Measurements from ENCODE around the gene OR10K2. TPM values are rescaled to one million over a fixed set of nuclear protein-coding genes. Genes with fewer than 3 reads are reported as not detected.
"Not testable (repeated sequence)": the region's sequence is repeated elsewhere in the genome, so short reads cannot be mapped to it uniquely, and the experiment has no call there.

OR10K2 gene
- total and polyA plus RNA-seq, 12 donors: not detected

- intact Hi-C loops (cut with DNase I): no loop called here
- Histone ChIP-seq H3K4me1 (replicated peaks in 1 of 2) (no peaks in the 10 kb centered on the region), H3K4me3 (no peak overlapping the region), H3K27ac (no peak overlapping the region), H3K36me3 (replicated peaks in 1 of 2) (no peaks in the 10 kb centered on the region), H3K27me3 (peaks cover 4% of the 10 kb centered on the region), H3K9me3 (replicated peaks in 1 of 3) (no peaks in the 10 kb centered on the region)
- no peak for TF ChIP-seq POLR2A (IDR thresholded peaks at IDR 0.05)
- TF ChIP-seq, protein P1, sequence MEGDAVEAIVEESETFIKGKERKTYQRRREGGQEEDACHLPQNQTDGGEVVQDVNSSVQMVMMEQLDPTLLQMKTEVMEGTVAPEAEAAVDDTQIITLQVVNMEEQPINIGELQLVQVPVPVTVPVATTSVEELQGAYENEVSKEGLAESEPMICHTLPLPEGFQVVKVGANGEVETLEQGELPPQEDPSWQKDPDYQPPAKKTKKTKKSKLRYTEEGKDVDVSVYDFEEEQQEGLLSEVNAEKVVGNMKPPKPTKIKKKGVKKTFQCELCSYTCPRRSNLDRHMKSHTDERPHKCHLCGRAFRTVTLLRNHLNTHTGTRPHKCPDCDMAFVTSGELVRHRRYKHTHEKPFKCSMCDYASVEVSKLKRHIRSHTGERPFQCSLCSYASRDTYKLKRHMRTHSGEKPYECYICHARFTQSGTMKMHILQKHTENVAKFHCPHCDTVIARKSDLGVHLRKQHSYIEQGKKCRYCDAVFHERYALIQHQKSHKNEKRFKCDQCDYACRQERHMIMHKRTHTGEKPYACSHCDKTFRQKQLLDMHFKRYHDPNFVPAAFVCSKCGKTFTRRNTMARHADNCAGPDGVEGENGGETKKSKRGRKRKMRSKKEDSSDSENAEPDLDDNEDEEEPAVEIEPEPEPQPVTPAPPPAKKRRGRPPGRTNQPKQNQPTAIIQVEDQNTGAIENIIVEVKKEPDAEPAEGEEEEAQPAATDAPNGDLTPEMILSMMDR (IDR thresholded peaks at IDR 0.05): no peak
- no peak for DNase-seq
- WGBS, 4 donors: 88 to 96% (median 93%) methylated on average over 5 of the region's 5 CpGs
Observed at GRCh38 chr1:158393476-158393875, 32.6 kb downstream of the OR10K2 start.

DNA sequence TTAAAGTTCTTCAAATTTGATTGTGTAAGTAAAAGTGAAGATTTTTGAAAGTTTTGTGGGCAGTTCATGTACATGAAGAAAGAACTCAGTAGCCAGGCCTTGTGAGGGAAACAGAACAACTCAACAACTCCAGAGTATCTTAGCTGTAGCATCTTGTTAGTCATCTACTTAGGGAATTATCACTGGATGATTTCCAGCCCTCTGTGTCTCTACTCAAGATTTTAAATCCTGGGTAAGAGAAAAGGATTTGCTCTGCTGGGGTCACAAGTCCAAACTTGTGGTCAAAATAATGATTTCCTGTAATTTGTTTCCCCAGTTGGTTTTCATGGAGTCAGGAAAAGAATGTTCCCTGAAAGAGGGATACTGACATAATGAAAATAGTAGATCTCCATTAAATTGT is 34.9 kb downstream of the OR10K2 start:
- TF ChIP-seq, protein P1 (IDR thresholded peaks at IDR 0.05): no peak
- no peak for TF ChIP-seq POLR2A (IDR thresholded peaks at IDR 0.05)

DNA sequence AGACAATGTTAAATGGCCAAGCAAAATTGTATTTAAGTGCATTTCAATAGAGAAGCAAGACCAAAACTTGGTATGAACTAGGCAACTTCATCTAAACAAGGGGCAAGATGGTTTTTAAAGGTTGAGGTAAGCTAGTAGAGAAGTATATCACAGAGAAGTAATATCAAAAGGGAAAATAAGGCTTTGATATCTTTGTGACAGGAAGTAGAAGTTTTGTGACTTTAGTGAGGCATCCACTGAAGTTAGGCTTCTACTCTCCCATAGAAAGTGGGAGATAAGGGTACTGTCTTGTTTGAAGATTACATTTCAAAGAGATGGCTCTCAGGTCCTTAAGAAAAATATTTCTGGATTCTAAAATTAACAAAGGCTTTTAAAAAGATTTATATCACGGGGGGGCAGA is 35.7 kb downstream of the OR10K2 start:
- no peak for TF ChIP-seq POLR2A (IDR thresholded peaks at IDR 0.05)
- TF ChIP-seq, protein P1 (IDR thresholded peaks at IDR 0.05): no peak
- 46 to 63% (median 46%) methylated on average over 1 of the region's 1 CpG for WGBS, 4 donors
- Histone ChIP-seq H3K9me3 (replicated peaks in 1 of 3) (no peaks in the 10 kb centered on the region), H3K27ac (no peak overlapping the region), H3K27me3 (peaks cover 4% of the 10 kb centered on the region), H3K4me1 (replicated peaks in 1 of 2) (no peaks in the 10 kb centered on the region), H3K36me3 (replicated peaks in 1 of 2) (no peaks in the 10 kb centered on the region), H3K4me3 (no peak overlapping the region)
- intact Hi-C loops (cut with DNase I): no loop called here
- DNase-seq: no peak

More for the DNA sequence above, 34.9 kb downstream of the OR10K2 start:
- Histone ChIP-seq H3K36me3 (replicated peaks in 1 of 2) (no peaks in the 10 kb centered on the region), H3K4me3 (no peak overlapping the region), H3K27ac (no peak overlapping the region), H3K4me1 (replicated peaks in 1 of 2) (no peaks in the 10 kb centered on the region), H3K9me3 (replicated peaks in 1 of 3) (no peaks in the 10 kb centered on the region), H3K27me3 (peaks cover 4% of the 10 kb centered on the region)
- DNase-seq: no peak
- intact Hi-C loops (cut with DNase I): no loop called here

GRCh38 chr1:158374860-158375259 is 51.2 kb downstream of the OR10K2 start:
- 57 to 79% (median 69%) methylated on average over 1 of the region's 1 CpG for WGBS, 4 donors
- intact Hi-C loops (cut with DNase I): no loop called here
- no peak overlapping the region for H3K4me3 ChIP-seq
- H3K9me3 ChIP-seq (replicated peaks in 1 of 3): peaks cover 0 to 5% (median 0%) of the 10 kb centered on the region in 3 donors
- no peaks in the 10 kb centered on the region for H3K36me3 ChIP-seq (replicated peaks in 1 of 2)
- DNase-seq: no peak
- H3K4me1 ChIP-seq (replicated peaks in 1 of 2): no peaks in the 10 kb centered on the region
- no peak overlapping the region for H3K27ac ChIP-seq
- no peaks in the 10 kb centered on the region for H3K27me3 ChIP-seq
- TF ChIP-seq POLR2A (IDR thresholded peaks at IDR 0.05): no peak
- TF ChIP-seq, protein P1 (IDR thresholded peaks at IDR 0.05): no peak

DNA sequence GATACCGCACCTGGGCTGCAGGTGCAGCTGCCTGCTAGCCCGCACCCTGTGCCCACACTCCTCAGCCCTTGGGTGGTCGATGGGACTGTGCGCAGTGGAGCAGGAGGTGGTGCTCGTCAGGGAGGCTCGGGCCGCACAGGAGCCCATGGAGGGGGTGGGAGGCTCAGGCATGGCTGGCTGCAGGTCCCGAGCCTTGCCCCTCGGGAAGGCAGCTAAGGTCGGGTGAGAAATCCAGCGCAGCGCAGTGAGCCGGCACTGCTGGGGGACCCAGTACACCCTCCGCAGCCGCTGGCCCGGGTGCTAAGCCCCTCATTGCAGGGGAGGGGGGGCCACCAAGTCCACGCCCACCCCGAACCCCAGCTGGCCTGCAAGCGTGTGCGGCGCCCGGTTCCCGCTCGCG is 51.9 kb downstream of the OR10K2 start:
- H3K27ac ChIP-seq; intact Hi-C loops (cut with DNase I); DNase-seq; H3K27me3 ChIP-seq; H3K4me3 ChIP-seq; H3K9me3 ChIP-seq (replicated peaks in 1 of 3); H3K4me1 ChIP-seq (replicated peaks in 1 of 2); H3K36me3 ChIP-seq (replicated peaks in 1 of 2): not testable (repeated sequence)
- 92 to 94% (median 92%) methylated on average over 8 to 25 of the region's 25 CpGs for WGBS, 4 donors

Data from adrenal gland (tissue), 12 donors.